Amniotic stem cell (primary cell): ENCODE measurements around the gene RPS6KA1.
"Not testable (repeated sequence)": the region's sequence is repeated elsewhere in the genome, so short reads cannot be mapped to it uniquely, and the experiment has no call there.

Experiments used
- DNase-seq: peaks from one replicate; lab custom pipeline; 2025; lab: John Stamatoyannopoulos, UW

RPS6KA1 gene

DNA sequence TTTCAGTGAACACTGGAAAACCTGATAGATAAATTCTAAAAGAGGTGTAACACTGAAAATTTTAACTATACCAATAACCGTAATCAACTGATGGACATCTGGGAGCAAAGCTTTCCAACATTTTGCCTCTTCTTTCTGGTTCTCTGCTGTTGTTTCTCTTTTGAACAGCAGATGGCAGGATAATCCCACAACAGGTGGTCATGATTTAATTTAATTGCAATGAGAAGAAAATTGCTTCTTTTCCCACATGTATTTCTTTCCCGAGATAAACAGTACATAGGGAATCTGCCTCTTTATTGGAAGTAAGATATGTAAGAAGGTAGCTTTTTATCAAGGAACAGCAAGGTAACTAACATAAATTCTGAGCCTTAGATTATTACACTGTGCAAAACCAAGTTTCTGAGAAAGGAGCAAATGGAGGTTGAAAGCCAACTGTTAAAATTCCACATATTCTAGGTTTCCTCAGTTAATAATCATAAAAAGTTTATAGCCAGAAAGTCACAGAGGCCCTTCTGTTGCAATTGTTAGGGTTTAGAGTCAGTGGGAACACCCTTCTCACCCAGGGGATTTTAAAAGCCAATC, 72.9 kb downstream of the RPS6KA1 start:
- DNase-seq = peak; percentile 33

DNA sequence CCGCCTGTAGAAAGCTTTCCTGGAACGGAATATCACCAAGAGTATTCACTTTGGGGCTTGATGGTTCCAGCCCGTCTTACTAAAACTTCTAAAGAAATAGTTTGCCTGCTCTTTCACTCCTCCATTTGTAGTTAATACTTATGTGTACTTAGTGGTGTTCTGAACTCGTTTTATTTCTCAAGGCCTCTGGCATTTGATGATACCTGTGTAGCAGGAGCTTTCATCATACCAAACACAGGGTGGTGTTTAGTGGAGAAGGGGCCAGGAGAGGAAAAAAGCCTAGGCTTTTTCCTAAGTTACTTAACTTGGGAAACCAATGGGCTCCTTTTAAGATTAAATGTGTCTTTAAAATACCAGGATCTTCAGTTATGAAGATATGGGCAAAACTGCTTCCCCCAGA, 74.3 kb downstream of the RPS6KA1 start:
- no peak for DNase-seq

DNA sequence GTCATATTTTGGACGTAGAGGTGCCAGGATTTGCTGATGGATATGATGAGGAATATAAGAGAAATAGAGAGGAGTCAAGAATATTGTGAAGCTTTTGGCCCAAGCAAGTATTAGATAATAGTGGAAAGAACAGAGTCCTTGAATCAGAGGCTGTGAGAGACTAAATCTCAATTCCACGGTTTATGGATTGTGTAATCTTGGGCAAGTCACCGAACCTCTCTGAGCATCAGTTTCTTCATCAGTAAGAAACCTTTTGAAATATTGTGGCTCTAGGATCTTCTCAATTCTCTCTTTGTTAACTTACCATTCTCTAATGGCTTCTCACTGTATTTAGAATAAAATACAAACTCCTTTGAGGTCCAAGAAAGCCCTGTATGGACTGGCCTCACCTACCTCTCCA, 77.6 kb downstream of the RPS6KA1 start:
- no peak for DNase-seq

DNA sequence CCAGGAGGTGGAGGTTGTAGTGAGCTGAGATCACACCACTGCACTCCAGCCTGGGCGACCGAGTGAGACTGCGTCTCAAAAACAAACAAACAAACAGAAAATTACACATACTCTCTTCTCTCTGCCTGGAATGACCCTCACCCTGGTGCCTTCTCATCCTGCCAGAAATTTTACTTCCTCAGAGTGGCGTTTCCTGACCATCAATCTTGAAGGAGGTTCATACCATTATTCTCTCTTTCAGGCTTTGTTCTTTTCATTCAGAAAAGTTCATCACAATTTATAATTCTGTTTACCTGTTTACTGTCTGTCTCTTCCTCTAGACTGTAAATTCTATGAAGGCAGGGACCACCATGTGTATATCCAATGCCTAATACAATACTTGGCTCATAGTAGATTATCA, 79.3 kb downstream of the RPS6KA1 start:
- DNase-seq = no peak

DNA sequence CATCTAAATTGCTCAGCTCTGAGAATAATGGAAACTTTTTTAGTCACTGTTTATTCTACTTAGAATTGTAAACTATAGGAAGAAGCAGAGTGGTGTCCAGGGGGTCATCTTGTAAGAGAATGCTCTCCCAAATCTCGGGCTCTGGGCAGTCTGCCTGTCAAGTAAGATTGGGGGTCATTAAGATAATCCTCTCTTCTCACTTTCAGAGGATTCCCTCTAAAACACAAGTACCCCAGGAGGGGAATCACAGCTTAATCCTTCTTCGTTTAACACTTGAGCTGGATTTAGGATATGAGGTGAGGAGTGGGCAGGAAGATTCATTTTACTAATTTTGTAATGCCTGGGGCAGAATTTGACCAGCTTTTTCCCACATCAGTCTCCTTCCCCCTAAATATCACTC, 81.2 kb downstream of the RPS6KA1 start:
- no peak for DNase-seq

DNA sequence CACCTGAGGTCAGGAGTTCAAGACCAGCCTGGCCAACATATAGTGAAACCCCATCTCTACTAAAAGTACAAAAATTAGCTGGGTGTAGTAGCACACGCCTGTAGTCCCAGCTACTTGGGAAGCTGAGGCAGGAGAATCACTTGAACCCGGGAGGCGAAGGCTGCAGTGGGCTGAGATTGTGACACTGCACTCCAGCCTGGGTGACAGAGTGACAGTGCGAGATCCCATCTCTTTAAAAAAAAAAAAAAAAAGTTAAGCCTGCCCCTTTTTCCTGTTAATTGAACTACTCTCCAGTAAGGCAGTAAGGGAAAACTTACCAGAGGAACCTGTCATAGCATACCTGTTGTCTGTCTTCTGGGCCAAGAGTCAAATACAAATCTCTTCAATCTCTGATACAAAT, 83.1 kb downstream of the RPS6KA1 start:
- not testable (repeated sequence) for DNase-seq

DNA sequence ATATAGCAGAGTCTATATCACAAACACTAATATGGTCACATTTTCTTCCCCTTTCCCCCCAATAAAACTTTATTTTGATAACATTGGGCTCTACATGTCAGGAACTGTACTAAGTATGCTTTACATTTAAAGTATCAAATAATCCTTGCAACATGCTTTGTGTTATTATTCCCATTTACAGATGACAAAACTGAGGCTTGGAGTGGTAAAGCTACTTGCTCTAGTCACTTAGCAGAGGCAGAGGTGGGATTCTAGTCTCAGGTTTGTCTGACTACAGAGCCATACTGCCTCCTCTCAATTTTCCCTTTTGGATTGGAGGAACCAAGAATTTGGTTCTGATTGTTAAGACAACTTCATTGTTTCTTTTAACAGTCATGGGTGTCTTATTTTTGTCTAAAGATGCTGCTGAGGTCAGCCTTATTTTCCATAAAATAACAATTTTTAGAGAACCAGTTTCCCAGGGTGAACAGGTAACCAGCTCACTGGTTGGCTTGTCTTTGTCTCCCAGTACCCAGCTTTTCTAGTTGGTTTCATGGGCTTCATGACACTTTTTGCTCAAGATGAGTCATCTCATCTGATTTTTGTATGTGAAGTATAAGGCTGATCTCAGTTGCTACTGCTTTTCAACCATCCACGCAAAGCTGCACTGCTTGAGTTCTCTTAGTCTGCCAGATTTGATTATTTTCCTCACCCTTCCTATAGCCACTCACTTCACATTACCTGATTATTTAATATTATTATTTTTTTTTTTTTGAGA, 85.3 kb downstream of the RPS6KA1 start:
- DNase-seq = no peak

DNA sequence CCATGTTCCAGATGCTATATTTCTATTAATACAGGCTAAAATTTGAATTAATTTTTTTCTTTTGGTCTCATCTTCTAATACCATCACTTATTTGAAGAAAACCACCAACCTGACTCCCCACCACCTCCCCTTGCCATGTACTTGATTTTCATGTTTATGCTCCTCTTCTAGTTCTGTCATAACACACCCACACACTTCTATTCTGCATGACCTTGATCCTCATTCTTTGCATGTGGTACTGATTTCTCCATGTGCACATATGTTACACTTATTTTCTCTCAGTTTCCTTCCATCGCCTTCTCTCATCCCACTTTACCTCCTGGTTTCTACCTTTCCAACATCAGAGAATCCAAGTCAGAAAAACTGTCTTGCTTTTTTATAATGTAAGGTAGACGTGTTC, 87.3 kb downstream of the RPS6KA1 start:
- no peak for DNase-seq

DNA sequence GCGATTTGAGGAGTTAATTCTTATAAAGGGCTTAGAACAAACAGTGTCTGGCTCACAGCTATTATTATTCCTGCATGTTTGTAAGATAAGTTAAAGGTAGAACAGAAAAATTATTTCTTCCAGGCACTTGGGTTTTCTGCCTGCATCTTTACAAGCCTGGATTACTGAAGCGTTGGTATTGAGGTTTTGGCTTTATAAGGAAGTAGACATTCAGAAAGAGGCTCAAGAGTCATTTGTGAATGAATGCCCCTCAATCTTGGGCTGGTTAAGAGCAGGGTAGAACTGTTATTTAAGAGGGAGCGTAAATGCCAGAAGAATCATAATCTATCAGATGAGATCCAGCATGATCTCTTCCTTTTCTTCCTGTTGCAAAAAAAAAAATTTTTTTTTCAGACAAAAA, 89.0 kb downstream of the RPS6KA1 start:
- DNase-seq = no peak
